HUES48 (cell line): ENCODE results near the gene PRICKLE1.
A peak's percentile ranks its signal among the peaks of the same experiment; 100 is the strongest.

ENCODE experiments used
- H3K27ac ChIP-seq: one replicate; pipeline ENCODE4 v1.7.0; 2013; ENCODE audit warnings: low read depth, low read length, inconsistent platforms
- H3K27me3 ChIP-seq: 2 replicates; pipeline ENCODE4 v1.6.1; 2013; ENCODE audit warnings: mild to moderate bottlenecking, low read length; ENCODE audit not compliant: control insufficient read depth, insufficient read depth
- H3K36me3 ChIP-seq: 2 replicates; pipeline ENCODE4 v1.6.1; 2013; ENCODE audit warnings: low read length; ENCODE audit not compliant: control insufficient read depth, insufficient read depth
- H3K4me1 ChIP-seq: 2 replicates; pipeline ENCODE4 v1.6.1; 2013; ENCODE audit warnings: mild to moderate bottlenecking, low read length; ENCODE audit not compliant: control insufficient read depth, insufficient read depth
- H3K4me3 ChIP-seq: 2 replicates; pipeline ENCODE4 v1.5.1; 2013; ENCODE audit warnings: mild to moderate bottlenecking, low read depth, low read length
- H3K9ac ChIP-seq: 2 replicates; pipeline ENCODE4 v1.6.1; 2013; ENCODE audit warnings: mild to moderate bottlenecking, low read depth, low read length, moderate library complexity
- H3K9me3 ChIP-seq: 2 replicates; pipeline ENCODE4 v1.6.1; 2013; ENCODE audit warnings: low read length; ENCODE audit not compliant: control insufficient read depth, insufficient read depth

The PRICKLE1 gene

DNA sequence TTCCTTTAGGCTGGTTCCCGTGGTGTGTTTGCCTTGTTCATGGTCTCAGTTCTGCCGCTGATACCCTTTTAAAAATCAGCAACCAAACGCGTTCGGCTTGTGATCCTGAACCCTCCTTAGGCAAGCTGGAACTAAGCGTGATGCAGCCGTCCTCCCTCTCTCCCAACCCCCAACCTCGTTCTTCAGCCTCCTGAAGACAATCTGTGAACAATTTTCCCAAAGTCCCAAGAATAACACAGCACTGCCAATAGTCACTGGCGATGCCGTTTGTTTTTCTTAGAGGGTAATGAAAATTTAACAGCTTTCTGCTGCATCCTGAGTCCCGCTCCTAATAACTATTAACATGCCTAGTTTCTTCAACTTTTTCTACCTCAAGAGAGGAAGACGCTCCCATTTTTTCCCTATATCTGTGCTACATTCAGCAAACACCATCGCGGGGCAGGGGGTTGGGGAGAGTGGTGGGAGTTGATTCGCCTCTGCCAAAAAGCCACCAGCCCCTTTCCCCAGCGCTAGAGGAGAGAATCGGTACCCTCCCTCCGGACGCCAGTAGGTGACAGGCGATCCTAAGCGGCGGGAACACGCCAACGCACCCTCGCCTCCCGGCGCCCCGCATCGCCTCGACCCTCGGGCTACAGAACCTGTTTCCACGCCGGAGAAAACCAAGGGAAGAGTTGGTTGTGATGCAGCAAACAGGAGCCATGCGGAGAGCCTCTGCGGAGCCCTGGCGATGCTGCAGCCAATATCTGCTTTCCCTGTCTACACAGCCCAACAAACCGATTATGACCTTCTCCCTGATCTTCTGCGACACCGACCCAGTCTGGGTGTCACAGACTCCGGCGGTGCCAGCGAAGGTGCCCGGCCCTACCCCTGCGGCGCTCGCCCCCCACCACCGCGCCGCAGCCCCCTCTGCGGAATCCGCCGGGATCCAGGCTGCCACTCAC is 752 bp downstream of the PRICKLE1 start:
- Histone ChIP-seq H3K36me3 (no peaks in the 10 kb centered on the region), H3K4me1 (peaks cover 22% of the 10 kb centered on the region), H3K9me3 (no peaks in the 10 kb centered on the region), H3K9ac (no peak overlapping the region), H3K27ac (no peak overlapping the region), H3K27me3 (peaks cover 49% of the 10 kb centered on the region), H3K4me3 (peak overlapping the region; percentile 63)

DNA sequence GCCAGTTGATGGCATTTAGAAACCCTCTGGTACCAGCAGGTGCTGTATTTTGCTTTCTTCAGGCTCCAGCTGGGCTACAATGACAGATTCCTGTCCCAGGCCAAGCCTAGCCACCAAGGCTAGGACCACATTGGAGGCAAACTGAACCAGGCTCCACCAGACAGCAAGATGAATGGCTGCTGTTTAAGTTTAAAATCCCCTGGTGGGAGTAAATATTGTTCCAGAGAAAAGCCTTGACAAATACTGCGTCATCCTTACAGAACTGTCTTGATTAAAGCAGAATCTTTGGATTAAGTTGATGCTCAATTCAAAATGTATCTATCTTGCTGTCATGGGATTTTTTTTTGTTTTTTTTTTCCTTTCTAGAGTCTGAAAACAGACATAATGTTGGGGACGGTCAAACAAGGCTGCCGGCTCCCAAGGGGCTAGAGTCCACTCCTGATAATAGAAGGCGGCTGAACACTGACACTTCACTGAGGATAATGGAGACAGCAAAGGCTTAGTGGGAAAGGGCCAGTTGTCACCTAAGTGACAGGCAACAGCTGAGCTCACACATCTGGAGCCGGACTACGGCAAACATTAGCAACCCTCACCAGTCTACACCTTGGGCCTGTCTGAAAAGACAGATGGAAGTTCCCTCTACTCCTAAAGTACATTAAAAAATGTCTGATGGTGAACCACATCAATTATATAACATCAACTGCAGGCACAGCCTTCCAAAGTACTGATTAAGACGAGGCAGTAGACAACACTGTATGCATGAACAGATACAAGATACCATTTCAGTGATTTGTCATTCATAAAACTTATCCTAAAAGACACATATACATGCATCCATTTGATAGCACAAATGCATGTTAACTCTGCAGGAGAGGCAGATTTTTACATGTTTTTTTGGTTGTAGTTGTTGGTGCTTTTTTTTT is 1.7 kb downstream of the PRICKLE1 start:
- Histone ChIP-seq H3K4me3 (peak overlapping the region; percentile 63), H3K36me3 (no peaks in the 10 kb centered on the region), H3K27me3 (peaks cover 47% of the 10 kb centered on the region), H3K4me1 (peaks cover 22% of the 10 kb centered on the region), H3K9me3 (no peaks in the 10 kb centered on the region), H3K27ac (no peak overlapping the region), H3K9ac (no peak overlapping the region)

DNA sequence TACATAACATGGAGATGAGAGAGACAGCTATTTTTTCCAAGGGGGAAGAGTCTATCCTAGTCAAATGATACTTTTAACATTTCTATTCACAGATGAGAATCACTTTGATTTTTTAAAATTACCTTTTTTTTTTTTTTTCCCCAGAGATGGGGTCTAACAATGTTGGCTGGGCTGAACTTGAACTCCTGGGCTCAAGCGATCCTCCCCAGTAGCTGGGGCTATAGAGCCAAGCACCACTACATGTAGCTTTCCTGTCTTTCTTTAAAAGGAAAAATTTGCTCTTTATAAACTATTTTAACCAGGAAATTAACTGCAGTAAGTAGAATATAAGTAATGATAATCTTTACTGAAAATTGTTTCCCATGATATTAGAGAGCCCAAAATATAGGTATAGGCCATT is 3.3 kb downstream of the PRICKLE1 start:
- Histone ChIP-seq H3K36me3 (no peaks in the 10 kb centered on the region), H3K4me3 (no peak overlapping the region), H3K9me3 (no peaks in the 10 kb centered on the region), H3K27me3 (peaks cover 39% of the 10 kb centered on the region), H3K9ac (no peak overlapping the region), H3K27ac (no peak overlapping the region), H3K4me1 (peaks cover 22% of the 10 kb centered on the region)

DNA sequence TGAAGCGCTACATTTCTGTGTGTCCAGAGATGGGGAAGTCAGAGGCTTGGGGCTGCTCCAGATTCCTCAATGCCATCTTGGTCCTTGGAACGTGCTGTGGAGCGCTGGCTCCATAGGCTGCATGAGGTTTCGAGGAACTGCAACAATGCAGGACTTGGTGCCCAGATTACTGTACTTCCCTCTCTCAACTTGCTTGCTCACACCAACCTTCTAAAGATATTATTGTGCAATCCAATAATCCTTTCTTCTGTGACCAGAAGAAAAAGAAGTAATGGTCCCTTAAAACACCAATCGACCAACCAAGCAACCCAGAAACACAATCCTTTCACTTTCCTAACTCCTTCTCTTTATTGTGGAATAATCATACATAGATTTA is 3.7 kb downstream of the PRICKLE1 start:
- Histone ChIP-seq H3K9me3 (no peaks in the 10 kb centered on the region), H3K4me1 (peaks cover 22% of the 10 kb centered on the region), H3K9ac (no peak overlapping the region), H3K27ac (no peak overlapping the region), H3K36me3 (no peaks in the 10 kb centered on the region), H3K4me3 (no peak overlapping the region), H3K27me3 (peaks cover 35% of the 10 kb centered on the region)

DNA sequence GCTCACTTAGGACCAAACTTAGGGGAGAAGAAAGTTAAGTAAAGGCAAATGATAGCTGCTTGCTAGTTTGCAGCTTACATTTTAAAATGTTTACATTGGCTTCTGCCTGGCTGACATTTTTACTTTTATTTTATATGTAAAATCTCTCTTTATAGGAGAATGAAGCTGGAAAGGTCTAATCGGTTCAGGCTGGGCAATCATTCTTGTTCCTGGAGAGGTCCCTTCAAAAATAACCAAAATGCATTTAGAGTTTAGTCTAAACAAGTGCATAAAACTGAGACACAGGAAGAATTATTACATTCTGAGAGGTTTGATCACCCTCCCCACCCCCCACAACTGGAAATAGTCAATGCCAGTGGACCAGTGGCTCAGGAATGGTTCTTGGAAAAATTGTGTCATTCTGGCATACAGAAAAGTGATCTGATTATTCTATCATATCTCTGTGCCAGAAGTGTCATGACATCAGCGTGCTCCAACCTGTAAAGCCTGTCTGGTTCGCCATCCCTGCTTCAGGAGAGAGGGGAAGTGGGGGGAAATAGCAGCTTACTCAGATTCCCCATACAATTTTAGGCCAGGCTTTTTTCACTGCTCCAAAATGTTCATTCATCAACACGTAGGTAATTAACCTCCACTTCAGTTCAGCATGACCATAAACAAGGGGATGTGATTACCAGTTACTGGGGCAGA is 4.2 kb downstream of the PRICKLE1 start:
- H3K4me1 ChIP-seq: peaks cover 19% of the 10 kb centered on the region
- no peak overlapping the region for H3K27ac ChIP-seq
- H3K36me3 ChIP-seq: no peaks in the 10 kb centered on the region
- peaks cover 30% of the 10 kb centered on the region for H3K27me3 ChIP-seq
- no peaks in the 10 kb centered on the region for H3K9me3 ChIP-seq
- H3K9ac ChIP-seq: no peak overlapping the region
- H3K4me3 ChIP-seq: no peak overlapping the region

DNA sequence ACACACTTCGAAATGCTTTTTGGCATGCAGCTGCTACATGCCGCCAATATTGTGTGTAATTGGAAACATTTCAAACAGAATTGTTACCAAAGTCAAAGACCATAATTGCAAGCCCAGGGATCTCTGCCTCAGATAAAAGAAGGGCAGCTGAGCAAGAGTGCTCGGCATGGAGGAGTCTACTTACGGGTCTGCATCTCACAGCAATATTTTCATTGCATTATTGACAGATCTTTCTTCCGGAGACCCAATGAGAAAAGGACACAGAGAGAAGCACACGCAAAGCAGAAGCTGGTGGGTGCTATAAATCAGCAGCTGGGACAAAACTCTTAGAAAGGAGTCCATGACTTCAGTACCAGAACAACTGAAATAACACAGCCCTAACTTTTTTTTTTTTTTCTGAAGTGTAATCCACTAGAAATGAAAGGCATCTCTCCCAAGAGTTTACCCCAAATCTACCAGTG is 4.9 kb downstream of the PRICKLE1 start:
- Histone ChIP-seq H3K27me3 (peaks cover 23% of the 10 kb centered on the region), H3K9me3 (no peaks in the 10 kb centered on the region), H3K36me3 (no peaks in the 10 kb centered on the region), H3K4me1 (peaks cover 17% of the 10 kb centered on the region), H3K9ac (no peak overlapping the region), H3K27ac (no peak overlapping the region), H3K4me3 (no peak overlapping the region)

DNA sequence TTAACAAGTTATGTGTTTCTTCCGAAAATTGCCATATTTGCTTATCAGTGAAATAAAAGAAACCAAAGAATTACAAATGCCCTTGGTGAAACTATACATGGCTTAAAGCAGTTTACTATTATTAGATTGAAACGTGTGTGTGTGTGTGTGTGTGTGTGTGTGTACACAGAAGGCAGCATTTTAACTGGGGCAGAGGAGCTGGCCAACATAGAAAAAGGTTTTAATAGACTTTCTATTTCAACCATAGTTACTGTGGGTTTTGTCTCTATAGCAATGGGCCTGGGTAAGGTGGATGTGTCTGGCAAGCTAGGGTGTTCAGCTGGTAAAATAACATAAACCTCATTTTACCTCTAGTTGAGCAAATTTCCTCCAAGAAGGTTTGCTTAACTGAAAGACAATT is 6.5 kb downstream of the PRICKLE1 start:
- no peak overlapping the region for H3K4me3 ChIP-seq
- H3K36me3 ChIP-seq: no peaks in the 10 kb centered on the region
- H3K27ac ChIP-seq: no peak overlapping the region
- no peaks in the 10 kb centered on the region for H3K9me3 ChIP-seq
- H3K9ac ChIP-seq: no peak overlapping the region
- H3K27me3 ChIP-seq: peaks cover 8% of the 10 kb centered on the region
- peaks cover 10% of the 10 kb centered on the region for H3K4me1 ChIP-seq

DNA sequence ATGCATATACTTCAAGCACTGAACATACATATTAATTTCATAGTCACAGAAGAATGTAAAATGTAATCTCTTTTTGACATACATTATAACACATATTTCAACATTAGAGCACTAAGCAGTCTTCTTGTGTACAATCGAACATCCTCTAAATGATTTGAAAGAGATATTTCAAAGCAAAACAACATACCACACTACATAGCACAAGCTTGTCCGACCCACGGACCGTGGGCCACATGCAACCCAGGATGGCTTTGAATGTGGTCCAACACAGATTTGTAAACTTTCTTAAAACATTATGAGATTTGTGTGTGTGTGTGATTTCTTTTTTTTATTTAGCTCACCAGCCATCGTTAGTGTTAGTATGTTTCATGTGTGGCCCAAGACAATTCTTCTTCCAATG is 7.0 kb downstream of the PRICKLE1 start:
- no peak overlapping the region for H3K27ac ChIP-seq
- no peaks in the 10 kb centered on the region for H3K9me3 ChIP-seq
- H3K27me3 ChIP-seq: peaks cover 3% of the 10 kb centered on the region
- H3K9ac ChIP-seq: no peak overlapping the region
- no peaks in the 10 kb centered on the region for H3K36me3 ChIP-seq
- peaks cover 9% of the 10 kb centered on the region for H3K4me1 ChIP-seq
- no peak overlapping the region for H3K4me3 ChIP-seq

DNA sequence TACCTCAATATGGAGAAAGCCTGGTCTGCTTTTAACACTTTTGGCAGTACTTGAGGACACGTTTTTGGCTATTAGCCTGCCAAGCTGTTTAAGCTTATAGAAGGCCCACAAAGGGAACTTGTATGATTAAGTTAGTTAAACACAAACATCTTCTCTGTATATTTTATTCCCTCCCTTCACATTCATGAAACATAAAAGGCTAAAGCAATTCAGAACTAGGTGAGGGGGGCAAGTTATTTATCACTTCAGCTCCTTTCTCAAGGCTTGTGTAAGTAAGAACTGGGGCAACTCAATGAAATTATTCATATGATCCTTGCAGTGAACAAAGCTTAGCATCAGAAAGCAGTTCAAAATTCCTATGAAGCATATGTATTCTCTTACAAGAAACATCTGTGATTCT is 7.5 kb downstream of the PRICKLE1 start:
- H3K4me3 ChIP-seq: no peak overlapping the region

DNA sequence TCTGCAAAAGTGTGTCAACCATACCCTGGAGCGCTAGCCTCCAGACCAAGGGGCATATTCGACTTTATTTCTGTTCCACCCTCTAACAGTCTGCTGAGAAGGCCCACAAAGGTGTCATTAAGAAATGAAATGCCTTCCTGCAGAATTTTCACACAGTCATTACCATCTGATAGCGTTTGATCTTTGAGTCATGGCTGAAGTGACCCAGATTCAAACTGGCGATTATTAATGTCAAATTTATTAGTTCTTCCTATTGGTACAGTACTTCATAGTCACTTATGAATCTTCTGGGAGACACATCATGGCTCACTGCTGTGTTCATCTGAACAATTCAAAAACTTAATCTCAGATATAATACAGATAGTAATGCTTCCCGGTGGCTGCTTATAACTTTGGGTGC is 13.2 kb downstream of the PRICKLE1 start:
- no peaks in the 10 kb centered on the region for H3K9me3 ChIP-seq
- no peak overlapping the region for H3K9ac ChIP-seq
- no peaks in the 10 kb centered on the region for H3K36me3 ChIP-seq
- no peak overlapping the region for H3K27ac ChIP-seq
- H3K27me3 ChIP-seq: no peaks in the 10 kb centered on the region
- peaks cover 15% of the 10 kb centered on the region; the same call in 1 of the 2 replicates for H3K4me1 ChIP-seq
- H3K4me3 ChIP-seq: no peak overlapping the region

More for the DNA sequence above, 7.5 kb downstream of the PRICKLE1 start:
- H3K27me3 ChIP-seq: no peaks in the 10 kb centered on the region; the same call in 1 of the 2 replicates
- H3K36me3 ChIP-seq: no peaks in the 10 kb centered on the region
- H3K27ac ChIP-seq: no peak overlapping the region
- peaks cover 4% of the 10 kb centered on the region; the same call in 1 of the 2 replicates for H3K4me1 ChIP-seq
- H3K9me3 ChIP-seq: no peaks in the 10 kb centered on the region
- H3K9ac ChIP-seq: no peak overlapping the region
